K562 (cell line): ENCODE measurements around the gene HECW1. TPM values are rescaled to one million over a fixed set of nuclear protein-coding genes. Genes with fewer than 3 reads are reported as not detected.

Experiments used
- ATAC-seq: fragments of 200-7000 bp; cut with Tn5 transposase; 3 replicates; pipeline ENCODE4 v1.9.1; 2020; ENCODE audit warnings: moderate library complexity
- BruUV-seq: library from RNA; stranded (reverse); fragments of 400-500 nt; replicated peaks from 2 replicates; lab custom pipeline; 2021; lab: Mats Ljungman, UMichigan
- CTCF ChIA-PET: fragments of 300-600 bp; formaldehyde crosslinking; extraction: SDS; loops from one replicate; lab custom pipeline; 2021; ENCODE audit warnings: low intra/inter-chr PET ratio; lab: Yijun Ruan, JAX
- POLR2A ChIA-PET: fragments of 300-600, 350-650 bp; sonication (Branson Sonifier 250); formaldehyde crosslinking; extraction: SDS; loops from one replicate; lab custom pipeline; 2021; ENCODE audit warnings: antibody characterized with exemption, inconsistent platforms; lab: Yijun Ruan, JAX
- DNase-seq, 4 experiments: peaks; one replicate each; pipeline versions ENCODE4 v3.0.0 to v3.0.0-alpha.2; 2011 to 2018; ENCODE audit warnings: low spot score in 3 of 4, mixed read lengths in 3 of 4; ENCODE audit errors: extremely low read depth in 1 of 4
- FAIRE-seq: peaks from 2 replicates; lab custom pipeline; 2011; peaks lifted over from hg19 to GRCh38; lab: Jason Lieb, UNC
- H2AFZ ChIP-seq: 2 replicates; pipeline ENCODE4 v1.6.0; 2011; ENCODE audit warnings: low read depth, low read length, control low read depth, inconsistent platforms
- H3K27ac ChIP-seq: fragments of 200-600 bp; 3 replicates; pipeline ENCODE4 v1.8.0; 2011; ENCODE audit warnings: low read depth, mild to moderate bottlenecking, control low read depth, inconsistent platforms, low read length, moderate library complexity, mixed read lengths; ENCODE audit errors: extremely low read depth
- H3K27me3 ChIP-seq, 2 experiments: fragments of 300-600 bp in 1 of 2; 2 replicates in 1 of 2; 3 replicates in 1 of 2; pipeline versions ENCODE4 v1.6.0 to v1.8.0; 2011; ENCODE audit warnings: inconsistent platforms in 2 of 2, low read length in 2 of 2, mild to moderate bottlenecking in 1 of 2, mixed read lengths in 1 of 2, moderate library complexity in 1 of 2; ENCODE audit not compliant: control insufficient read depth in 2 of 2, insufficient read depth in 2 of 2
- H3K36me3 ChIP-seq: fragments of 300-600 bp; 3 replicates; pipeline ENCODE4 v1.8.0; 2011; ENCODE audit warnings: mild to moderate bottlenecking, low read length, inconsistent platforms; ENCODE audit not compliant: control insufficient read depth, insufficient read depth
- H3K4me1 ChIP-seq, 2 experiments: fragments of 200-600 bp in 1 of 2; replicated peaks in 1 of 2; 2 replicates in 1 of 2; 3 replicates in 1 of 2; pipeline versions ENCODE4 v1.5.1 to v1.8.0; 2011; ENCODE audit warnings: inconsistent platforms in 2 of 2, low read length in 2 of 2, mild to moderate bottlenecking in 1 of 2, mixed read lengths in 1 of 2, moderate library complexity in 1 of 2; ENCODE audit not compliant: control insufficient read depth in 2 of 2, insufficient read depth in 2 of 2
- H3K4me2 ChIP-seq: 2 replicates; pipeline ENCODE4 v1.6.1; 2011; ENCODE audit warnings: low read length, control low read depth, inconsistent platforms, mixed read lengths; ENCODE audit not compliant: insufficient read depth
- H3K4me3 ChIP-seq: fragments of 200-600 bp; sonication (generic), shearing (Covaris generic); 2 replicates; pipeline ENCODE4 v1.5.1; 2016; ENCODE audit warnings: control low read depth, inconsistent platforms
- H3K79me2 ChIP-seq: fragments of 200-600 bp; 3 replicates; pipeline ENCODE4 v1.8.0; 2011; ENCODE audit warnings: low read length, inconsistent platforms; ENCODE audit not compliant: control insufficient read depth, insufficient read depth
- H3K9ac ChIP-seq, 2 experiments: 2 replicates each; pipeline versions ENCODE4 v1.6.0 to v1.6.1; 2011; ENCODE audit warnings: low read depth in 2 of 2, low read length in 2 of 2, control low read depth in 1 of 2, inconsistent platforms in 1 of 2, mild to moderate bottlenecking in 1 of 2, mixed read lengths in 1 of 2; ENCODE audit not compliant: insufficient read depth in 1 of 2
- H3K9me1 ChIP-seq: one replicate; pipeline ENCODE4 v1.6.0; 2011; ENCODE audit warnings: inconsistent platforms, mild to moderate bottlenecking, low read length, moderate library complexity; ENCODE audit not compliant: control insufficient read depth, insufficient read depth
- H3K9me3 ChIP-seq: replicated peaks from 2 replicates; pipeline ENCODE4 v1.5.1; 2011; ENCODE audit warnings: low read depth, low read length, inconsistent platforms; ENCODE audit not compliant: control insufficient read depth, insufficient read depth
- H4K20me1 ChIP-seq: replicated peaks from 2 replicates; pipeline ENCODE4 v1.6.1; 2011; ENCODE audit warnings: low read length, inconsistent platforms, mixed read lengths; ENCODE audit not compliant: control insufficient read depth, insufficient read depth
- CCNT2 ChIP-seq: IDR thresholded peaks from 2 replicates; pipeline ENCODE4 v1.6.1; 2011; ENCODE audit warnings: borderline replicate concordance, low read depth, mild to moderate bottlenecking, moderate library complexity, mixed read lengths, low read length; ENCODE audit not compliant: insufficient read length; ENCODE audit errors: extremely low read depth
- KLF10 ChIP-seq: fragments of 250-450 bp; sonication (Bioruptor Pico); IDR thresholded peaks from 2 replicates; pipeline ENCODE4 v1.6.1; 2021; ENCODE audit warnings: matching md5 sums
- SUPT5H ChIP-seq: fragments of 450-650 bp; IDR thresholded peaks from 2 replicates; pipeline ENCODE4 v1.6.1; 2016
- ZBTB26 ChIP-seq: fragments of 450-650 bp; formaldehyde crosslinking; IDR thresholded peaks from 2 replicates; pipeline ENCODE4 v1.4.0; 2022; ENCODE audit warnings: missing genetic modification characterization
- WGBS: fragments of 100-300 bp; shearing (Covaris generic); methylation state at CpG from one replicate; pipeline ENCODE4 v1.1.6; 2016; ENCODE audit warnings: low coverage, mixed read lengths; ENCODE audit not compliant: insufficient coverage; ENCODE audit errors: missing lambda C conversion rate; 5-methylcytosine and 5-hydroxymethylcytosine counted together
- in situ Hi-C: fragments of 300-500 bp; cut with MboI; formaldehyde crosslinking; loops from 4 replicates; pipeline ENCODE4 v1.15.0; 2018; ENCODE audit warnings: inconsistent platforms, mixed read lengths
- intact Hi-C: fragments of 100-400 bp; cut with micrococcal nuclease; formaldehyde crosslinking; loops from 2 replicates; pipeline ENCODE4 v1.14.2; 2022
- polyA plus RNA-seq, 8 experiments: library from polyadenylated mRNA; depleted of rRNA in 4 of 8; stranded (reverse) in 5 of 8; unstranded in 3 of 8; fragments of >200 nt; fragmentation: Nextera tagmentation in 2 of 8; fragmentation: Illumina TruSeq in 1 of 8; extraction: Ambion mirVana in 2 of 8; extraction: Trizol in 1 of 8; gene quantifications; 2 replicates each; pipeline versions ENCODE4 v1.2.1 to v1.2.3, GENCODE V29; 2011 to 2014; ENCODE audit warnings: inconsistent platforms in 1 of 8, missing spikeins in 1 of 8
- total RNA-seq, 7 experiments: library from RNA; depleted of rRNA in 6 of 7; stranded (reverse); fragments of >200 nt in 6 of 7; fragmentation: Illumina TruSeq in 2 of 7; extraction: Trizol in 2 of 7; gene quantifications; 2 replicates each; pipeline versions ENCODE4 v1.2.1 to v1.2.3, GENCODE V29; 2011 to 2021; ENCODE audit warnings: low replicate concordance in 1 of 7
- TF ChIP-seq, protein P1 (sequence below): fragments of 450-650 bp; IDR thresholded peaks from 2 replicates; pipeline ENCODE4 v1.6.1; 2014; ENCODE audit warnings: low read depth, mild to moderate bottlenecking, moderate library complexity, borderline replicate concordance

The HECW1 gene
- total and polyA plus RNA-seq, 9 of the 15 experiments (the other 6 are each of a cell fraction or from before 2014, with no cell fraction given) = 0.07 to 0.31 (median 0.13) TPM; not detected in 4

DNA sequence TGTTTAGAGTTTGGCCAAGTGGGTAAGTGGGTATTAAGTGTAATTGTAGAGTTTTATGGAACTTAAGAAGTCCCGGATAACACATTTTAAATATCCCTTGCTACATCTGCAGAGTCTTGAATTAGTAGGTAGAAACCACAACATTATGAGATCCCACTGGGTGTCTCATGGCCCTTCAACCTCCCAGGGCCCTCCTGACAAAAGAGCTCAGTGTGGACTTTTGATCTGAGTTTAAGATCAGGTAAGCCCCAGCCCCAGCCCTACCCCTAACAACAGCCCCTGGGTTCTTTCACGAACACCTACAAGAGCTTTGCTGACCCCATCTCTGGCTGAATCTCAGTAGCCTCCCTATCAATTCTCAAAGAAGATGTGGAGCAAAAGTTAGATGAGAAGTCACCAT, 405.0 kb downstream of the HECW1 start:
- DNase-seq (no peak), FAIRE-seq (no peak), ATAC-seq (no peak)
- Histone ChIP-seq H3K9me3 (no peaks in the 10 kb centered on the region), H3K4me2 (no peak overlapping the region), H3K79me2 (no peaks in the 10 kb centered on the region), H3K9me1 (no peaks in the 10 kb centered on the region), H4K20me1 (no peaks in the 10 kb centered on the region), H3K27ac (no peak overlapping the region), H3K27me3 (peaks cover 10 to 22% of the 10 kb centered on the region in 2 experiments), H3K4me1 (no peaks in the 10 kb centered on the region; a peak in 1 of 5 replicates), H2AFZ (no peak overlapping the region), H3K36me3 (no peaks in the 10 kb centered on the region), H3K9ac (no peak overlapping the region)
- ChIA-PET CTCF (interaction anchor here (0.6 kb wide), 1 partner anchor 205 kb away, joined by 4 read pairs; no protein-coding TSS in a partner anchor), POLR2A (interaction anchor here (0.7 kb wide), 1 partner anchor 46 kb away, joined by 3 read pairs; no protein-coding TSS in a partner anchor)
- in situ Hi-C loops (no loop called here), intact Hi-C loops (no loop called here)
- BruUV-seq = no TSS peak
- TF ChIP-seq, protein P1, sequence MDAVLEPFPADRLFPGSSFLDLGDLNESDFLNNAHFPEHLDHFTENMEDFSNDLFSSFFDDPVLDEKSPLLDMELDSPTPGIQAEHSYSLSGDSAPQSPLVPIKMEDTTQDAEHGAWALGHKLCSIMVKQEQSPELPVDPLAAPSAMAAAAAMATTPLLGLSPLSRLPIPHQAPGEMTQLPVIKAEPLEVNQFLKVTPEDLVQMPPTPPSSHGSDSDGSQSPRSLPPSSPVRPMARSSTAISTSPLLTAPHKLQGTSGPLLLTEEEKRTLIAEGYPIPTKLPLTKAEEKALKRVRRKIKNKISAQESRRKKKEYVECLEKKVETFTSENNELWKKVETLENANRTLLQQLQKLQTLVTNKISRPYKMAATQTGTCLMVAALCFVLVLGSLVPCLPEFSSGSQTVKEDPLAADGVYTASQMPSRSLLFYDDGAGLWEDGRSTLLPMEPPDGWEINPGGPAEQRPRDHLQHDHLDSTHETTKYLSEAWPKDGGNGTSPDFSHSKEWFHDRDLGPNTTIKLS = no peak
- TF ChIP-seq ZBTB26 (CRISPR knock-in tag) (no peak), CCNT2 (no peak), KLF10 (CRISPR knock-in tag) (no peak), SUPT5H (no peak)
- TF ChIP-seq, all 486 proteins: peak for 0
- 0% methylated on average over 2 of the region's 2 CpGs for WGBS
- H3K4me3 ChIP-seq = no peak overlapping the region
